ENCODE measurements around the gene CD48.

- TF ChIP-seq, protein P1, sequence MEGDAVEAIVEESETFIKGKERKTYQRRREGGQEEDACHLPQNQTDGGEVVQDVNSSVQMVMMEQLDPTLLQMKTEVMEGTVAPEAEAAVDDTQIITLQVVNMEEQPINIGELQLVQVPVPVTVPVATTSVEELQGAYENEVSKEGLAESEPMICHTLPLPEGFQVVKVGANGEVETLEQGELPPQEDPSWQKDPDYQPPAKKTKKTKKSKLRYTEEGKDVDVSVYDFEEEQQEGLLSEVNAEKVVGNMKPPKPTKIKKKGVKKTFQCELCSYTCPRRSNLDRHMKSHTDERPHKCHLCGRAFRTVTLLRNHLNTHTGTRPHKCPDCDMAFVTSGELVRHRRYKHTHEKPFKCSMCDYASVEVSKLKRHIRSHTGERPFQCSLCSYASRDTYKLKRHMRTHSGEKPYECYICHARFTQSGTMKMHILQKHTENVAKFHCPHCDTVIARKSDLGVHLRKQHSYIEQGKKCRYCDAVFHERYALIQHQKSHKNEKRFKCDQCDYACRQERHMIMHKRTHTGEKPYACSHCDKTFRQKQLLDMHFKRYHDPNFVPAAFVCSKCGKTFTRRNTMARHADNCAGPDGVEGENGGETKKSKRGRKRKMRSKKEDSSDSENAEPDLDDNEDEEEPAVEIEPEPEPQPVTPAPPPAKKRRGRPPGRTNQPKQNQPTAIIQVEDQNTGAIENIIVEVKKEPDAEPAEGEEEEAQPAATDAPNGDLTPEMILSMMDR (conservative IDR thresholded peaks at IDR 0.05; ENCODE audit: low read length): no peak
- no peak for TF ChIP-seq EZH2phosphoT487 (IDR thresholded peaks at IDR 0.05; ENCODE audit: borderline replicate concordance, low read depth, low read length)
Observed at GRCh38 chr1:160740133-160740688, 28.6 kb upstream of the CD48 start.

Data from OCI-LY7 (cell line).